Stimulated activated CD4-positive, alpha-beta T cell treated with anti-CD3 and anti-CD28 coated beads, Interleukin-4, amount 100 ng/mL, for 4 hours (primary cell): ENCODE results near the gene LTBP2.
"Not testable (repeated sequence)": the region's sequence is repeated elsewhere in the genome, so short reads cannot be mapped to it uniquely, and the experiment has no call there.

Experiments
- DNase-seq, 2 experiments: peaks; one replicate each; pipeline ENCODE4 v3.0.0-alpha.2; 2020

Gene LTBP2

DNA sequence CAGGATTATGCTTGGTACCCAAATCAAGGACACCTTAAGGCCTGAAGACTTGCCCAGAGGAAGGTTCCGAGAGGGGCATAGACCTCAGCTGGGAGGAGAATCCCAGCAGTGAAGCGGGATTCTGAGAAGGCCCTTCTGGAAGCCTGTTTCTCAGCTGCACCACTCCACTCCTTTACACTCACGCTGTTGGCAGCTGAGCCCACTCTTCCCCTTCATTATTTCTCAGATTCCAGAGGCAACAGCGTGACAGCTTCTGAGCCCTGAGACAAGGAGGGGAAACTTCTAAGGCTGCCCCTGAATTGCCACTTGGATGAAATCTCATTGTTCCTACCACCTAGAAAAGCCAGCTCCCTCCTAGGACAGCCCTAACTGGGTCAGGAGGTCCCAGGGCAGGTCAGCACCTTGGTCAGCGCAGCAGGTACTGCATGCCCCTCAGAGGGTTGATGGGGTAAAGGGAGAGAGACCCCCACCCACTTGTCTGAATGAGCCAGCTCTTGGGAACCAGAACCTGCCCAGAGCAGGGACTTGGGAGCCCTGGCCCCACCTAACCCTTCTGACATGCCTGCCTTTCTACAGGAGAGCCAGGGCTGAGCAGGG is 64.6 kb downstream of the LTBP2 start:
- no peak for DNase-seq

DNA sequence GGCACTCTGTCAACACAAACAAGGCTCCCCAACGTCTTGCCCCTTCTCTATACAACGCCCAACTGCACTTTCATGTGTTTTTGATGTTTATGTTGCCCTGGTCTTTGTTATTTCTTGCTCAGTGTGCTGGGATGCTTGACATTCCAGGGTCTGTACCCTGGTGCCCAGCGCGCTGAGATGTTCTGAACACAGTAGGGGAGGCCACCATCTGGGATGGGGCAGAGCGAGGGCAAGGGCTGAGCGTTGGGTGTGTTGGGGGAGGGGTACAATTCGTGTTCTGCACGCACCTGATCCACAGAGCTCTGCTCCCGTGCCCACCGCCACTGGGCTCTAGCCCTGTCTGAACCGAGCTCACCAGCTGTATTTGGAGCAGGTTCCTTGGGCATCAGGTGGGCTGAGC is 65.6 kb downstream of the LTBP2 start:
- DNase-seq = no peak

DNA sequence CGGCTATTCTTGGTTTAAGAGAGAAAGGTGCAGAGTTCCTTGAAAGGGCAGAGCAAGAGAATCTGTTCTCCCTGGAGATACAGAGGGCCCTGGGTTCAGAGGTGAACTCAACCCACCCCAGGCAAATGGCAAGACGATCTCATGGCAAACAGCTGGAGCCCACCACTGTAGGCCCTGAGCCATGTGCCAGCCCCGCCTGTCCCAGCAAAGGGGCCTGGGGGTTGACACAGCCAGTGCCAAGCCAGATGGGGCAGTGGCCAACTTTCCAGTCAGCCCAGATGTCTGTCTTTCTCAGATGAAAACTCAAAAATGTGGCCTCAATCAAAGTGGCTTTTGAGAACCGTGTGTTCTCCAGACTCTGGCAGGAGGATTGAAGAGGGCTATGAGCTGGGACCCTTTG is 66.7 kb downstream of the LTBP2 start:
- DNase-seq = no peak

DNA sequence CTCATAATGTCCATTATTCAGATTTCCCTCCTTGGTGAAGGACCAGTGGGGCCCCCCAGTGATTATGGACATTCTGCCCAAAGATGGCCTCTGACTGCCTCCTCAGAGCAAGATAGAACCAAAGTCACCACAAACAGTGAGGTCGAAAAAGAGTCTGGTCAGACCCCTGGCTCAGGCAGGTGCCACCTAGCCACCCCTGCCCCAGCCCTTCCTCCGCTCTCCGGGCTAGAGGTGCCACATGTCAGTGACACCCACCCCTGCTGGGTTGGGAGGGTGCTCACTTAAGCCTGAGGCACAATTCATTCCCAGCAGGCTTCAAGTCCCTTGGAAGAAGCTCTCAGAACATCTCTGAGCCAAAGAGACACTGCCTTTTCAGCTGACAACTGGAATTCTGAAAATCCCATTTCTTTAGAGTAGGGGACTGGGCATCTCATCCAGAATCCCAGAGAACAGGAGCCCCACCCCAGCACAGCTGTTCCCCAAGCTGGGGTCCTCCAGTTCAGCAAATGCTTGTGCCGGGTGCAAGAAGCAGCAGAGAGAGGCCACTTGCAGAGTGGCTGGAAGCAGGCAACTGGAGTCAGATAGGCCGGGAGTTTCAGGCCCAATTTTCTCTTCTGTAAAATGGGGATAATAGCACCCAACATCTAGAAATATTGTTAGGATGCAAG is 68.1 kb downstream of the LTBP2 start:
- no peak for DNase-seq

GRCh38 chr14:74542056-74542685 is 69.9 kb downstream of the LTBP2 start:
- no peak for DNase-seq

DNA sequence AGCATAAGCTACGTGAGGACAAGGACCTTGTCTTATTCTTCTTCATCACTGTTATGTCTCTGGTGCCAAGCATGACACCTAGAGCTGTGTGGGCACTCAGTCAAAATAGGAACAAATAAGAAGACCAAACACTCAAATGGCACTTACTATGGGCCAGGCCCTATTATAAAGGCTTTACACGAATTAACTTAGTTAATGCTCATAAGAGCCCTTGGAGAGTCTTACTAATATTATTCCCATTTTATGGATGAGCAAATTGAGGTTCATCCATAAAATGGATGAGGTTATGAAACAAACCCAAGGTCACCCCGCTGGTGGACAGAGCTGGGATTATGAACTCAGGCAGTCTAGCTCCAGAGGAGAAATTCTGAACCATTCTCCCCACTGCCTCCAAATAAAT is 70.8 kb downstream of the LTBP2 start:
- no peak for DNase-seq

DNA sequence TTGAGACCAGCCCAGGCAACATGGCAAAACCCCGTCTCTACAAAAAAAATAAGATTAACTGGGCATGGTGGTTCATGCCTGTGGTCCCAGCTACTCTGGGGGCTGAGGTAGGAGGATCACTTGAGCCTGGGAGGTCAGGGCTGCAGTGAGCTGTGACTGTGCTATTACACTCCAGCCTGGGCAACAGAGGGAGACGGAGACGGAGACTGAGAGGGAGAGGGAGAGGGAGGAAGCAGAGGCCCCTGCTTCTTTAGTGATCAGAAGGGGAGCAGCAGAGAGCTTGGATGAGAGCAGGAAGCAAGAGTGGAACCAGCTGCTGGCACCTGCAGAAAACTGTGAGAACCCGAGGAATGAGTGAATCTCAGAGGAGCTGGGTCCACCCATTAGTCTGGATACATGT is 72.5 kb downstream of the LTBP2 start:
- DNase-seq = no peak

GRCh38 chr14:74538411-74539391 is 73.3 kb downstream of the LTBP2 start:
- no peak for DNase-seq

GRCh38 chr14:74536336-74536735 is 75.7 kb downstream of the LTBP2 start:
- not testable (repeated sequence) for DNase-seq

DNA sequence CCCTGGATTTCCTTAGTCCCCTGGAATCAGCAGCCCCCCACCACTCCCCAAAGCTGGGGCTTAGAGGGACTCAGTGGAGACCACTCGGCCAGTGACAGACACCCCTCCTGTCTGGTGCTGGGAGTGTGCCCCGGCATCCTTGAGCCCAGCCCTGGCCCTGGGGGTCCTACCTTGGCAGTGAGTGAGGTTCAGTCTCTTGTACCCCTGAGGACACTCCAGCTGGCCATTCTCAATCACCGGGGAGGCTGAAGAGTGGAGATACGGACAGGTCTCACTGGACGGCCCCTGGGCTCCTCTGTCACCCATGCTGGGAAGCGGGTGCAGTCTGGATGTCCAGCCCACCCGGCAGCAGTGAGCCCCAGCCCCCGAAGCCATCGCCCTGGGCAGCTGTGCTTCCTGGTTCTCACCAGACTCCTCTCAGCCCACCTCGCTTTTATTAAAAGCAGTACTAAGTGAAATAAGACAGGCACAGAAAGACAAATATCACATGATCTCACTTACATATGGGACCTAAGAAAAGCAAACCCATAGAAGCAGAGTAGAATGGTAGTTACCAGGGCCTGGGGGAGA is 76.2 kb downstream of the LTBP2 start:
- no peak for DNase-seq

- no peak for DNase-seq
Observed at GRCh38 chr14:74533576-74533975, 78.5 kb downstream of the LTBP2 start.

- no peak for DNase-seq
Observed at GRCh38 chr14:74532246-74532645, 79.8 kb downstream of the LTBP2 start.

- DNase-seq = no peak
Observed at GRCh38 chr14:74531467-74531866, 80.6 kb downstream of the LTBP2 start.

DNA sequence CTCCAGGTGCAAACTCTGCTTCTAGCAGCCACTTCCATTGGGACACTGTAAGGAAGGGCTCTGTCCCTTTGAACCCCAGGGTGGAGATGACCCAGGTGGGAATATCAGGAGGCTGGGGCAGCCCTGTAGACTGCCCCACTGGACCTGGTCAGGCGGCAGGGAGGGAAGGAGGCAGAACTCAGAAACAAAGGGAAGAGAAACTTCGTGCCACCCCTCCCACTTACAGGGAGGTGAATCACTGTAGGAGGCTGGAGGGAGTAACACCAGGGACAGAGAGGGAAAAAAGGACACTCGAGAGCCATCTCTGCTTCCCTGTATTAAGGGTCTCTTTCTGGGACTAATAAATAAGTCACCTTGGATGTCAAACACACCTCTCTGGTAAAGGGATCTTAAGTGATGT is 81.0 kb downstream of the LTBP2 start:
- DNase-seq = no peak

DNA sequence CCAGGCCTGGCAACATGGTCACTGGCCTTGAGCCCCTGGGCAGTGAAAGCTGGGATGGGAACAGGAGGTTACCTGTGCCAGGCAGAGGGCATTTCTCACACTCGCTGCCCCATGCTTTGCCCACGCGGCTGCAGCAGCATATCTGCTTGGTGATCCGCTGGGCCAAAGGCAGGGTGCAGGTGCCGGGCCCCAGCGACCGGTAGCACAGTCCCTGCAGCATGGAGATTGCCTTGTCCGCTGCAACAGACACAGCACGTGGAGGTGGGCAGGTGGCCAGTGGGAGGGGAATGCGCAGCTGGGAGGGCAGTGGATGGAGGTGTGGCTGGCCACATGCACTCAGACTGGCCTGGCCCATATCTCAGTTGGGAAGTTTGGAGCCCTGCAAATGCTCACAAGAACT is 83.2 kb downstream of the LTBP2 start:
- DNase-seq = no peak

- no peak for DNase-seq
Observed at GRCh38 chr14:74528406-74528805, 83.6 kb downstream of the LTBP2 start.

- DNase-seq = no peak
Observed at GRCh38 chr14:74527736-74528280, 84.2 kb downstream of the LTBP2 start.

DNA sequence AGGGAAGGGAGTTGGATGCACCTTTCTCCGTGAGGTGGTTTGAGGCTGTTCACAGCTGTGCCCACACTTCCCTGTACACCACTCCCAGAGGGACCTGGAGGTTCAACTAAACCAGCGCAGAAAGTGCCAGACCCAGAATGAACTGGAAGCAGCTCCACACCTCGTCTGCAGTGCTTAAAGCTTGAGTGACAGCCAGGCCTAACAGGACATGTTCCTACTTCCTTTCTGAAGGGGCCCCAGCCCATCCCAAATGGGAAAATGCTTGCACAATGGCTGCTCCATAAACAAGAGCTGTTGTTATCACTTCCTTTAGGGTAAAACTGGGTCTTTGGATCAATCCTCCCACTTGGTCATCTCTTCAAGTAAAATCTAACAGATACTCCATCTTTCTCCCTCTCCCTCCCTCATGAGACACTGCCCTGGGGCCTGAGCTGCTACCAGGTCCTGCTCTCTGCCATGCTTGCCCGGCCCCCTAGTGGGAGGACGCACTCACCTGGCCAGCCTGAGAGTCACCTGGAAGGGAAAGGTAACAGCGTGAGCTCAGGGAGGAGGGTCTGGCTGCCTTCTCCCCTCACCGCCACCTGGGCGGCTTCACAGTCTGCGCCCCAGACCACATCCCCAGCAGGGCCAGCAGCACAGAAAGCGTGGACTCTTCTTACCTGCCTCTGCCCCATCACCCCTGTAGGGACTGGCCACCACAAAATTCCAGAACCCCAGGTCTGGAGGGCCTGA is 85.0 kb downstream of the LTBP2 start:
- DNase-seq = no peak

DNA sequence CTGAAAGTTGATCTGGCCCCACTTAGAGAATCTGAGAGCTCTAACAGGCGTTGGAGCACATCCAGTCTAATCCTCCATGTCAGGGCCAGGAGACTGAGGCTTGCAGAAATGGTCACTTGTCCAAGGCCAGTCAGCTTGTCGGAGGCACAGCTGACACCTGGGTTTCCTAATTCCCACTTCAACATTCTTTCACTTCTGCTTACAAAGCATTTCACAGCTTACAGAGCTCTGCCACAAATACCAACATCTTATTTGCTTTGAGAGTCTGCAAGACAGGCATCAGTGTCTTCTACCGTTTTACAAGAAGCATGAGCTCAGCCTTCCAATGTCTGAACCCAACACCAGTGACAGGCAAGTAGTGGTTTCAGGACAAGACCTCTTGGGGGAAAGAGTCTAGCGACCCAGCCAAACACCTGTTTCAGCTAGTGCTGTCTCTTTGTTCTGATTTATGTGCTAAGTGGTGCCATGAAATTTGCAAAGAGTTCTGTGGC is 86.6 kb downstream of the LTBP2 start:
- DNase-seq = no peak

- no peak for DNase-seq
Observed at GRCh38 chr14:74524812-74525135, 87.3 kb downstream of the LTBP2 start.

DNA sequence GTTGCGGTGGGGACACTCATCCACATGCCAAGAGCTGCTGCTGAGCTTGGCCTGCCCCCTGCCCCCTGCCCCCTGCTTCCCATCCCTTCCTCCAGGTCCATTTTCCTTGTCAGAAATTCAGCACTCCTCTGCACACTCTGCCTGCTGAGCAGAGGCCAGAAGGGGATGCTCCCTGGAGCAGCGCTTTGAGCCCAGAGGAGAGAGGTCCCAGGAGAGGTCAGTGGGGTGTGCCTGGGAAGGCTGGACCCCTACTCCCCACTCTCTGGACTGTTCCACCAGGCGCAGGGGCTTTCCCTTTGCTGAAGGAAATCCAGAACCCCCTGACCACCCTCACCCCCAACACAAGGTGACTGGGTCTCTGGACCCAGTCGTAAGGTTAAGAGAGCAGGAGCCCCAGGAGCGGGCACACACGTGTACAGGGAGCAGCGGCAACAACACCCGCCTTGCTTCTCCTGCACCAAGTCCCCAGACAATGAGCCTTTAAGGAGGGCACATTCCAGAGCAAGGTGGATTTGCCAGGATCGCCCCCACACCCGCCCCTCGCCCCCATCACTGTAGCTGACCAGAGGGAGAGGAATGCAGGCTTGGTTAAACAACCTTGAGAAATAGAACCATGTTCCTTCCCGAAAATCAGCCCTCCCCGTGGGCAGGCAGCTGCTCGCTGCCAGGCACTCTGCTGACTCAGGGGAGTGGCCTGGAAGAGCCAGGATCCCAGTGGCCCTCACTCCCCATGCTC is 87.8 kb downstream of the LTBP2 start:
- DNase-seq = no peak
